ENCODE measurements around the gene DKC1.
A peak's percentile ranks its signal among the peaks of the same experiment; 100 is the strongest.
"Not testable (repeated sequence)": the region's sequence is repeated elsewhere in the genome, so short reads cannot be mapped to it uniquely, and the experiment has no call there.

The DKC1 gene

GRCh38 chrX:154809939-154810665, 47.4 kb downstream of the DKC1 start:
- TF ChIP-seq CTCF (conservative IDR thresholded peaks at IDR 0.05; ENCODE audit: low read length): no peak
- H3K4me3 ChIP-seq (ENCODE audit: low read length): no peak overlapping the region
- DNase-seq (ENCODE audit: low read depth): peak; percentile 20

GRCh38 chrX:154812341-154813101, 49.9 kb downstream of the DKC1 start:
- no peak for DNase-seq (ENCODE audit: low read depth)
- TF ChIP-seq CTCF (conservative IDR thresholded peaks at IDR 0.05; ENCODE audit: low read length): no peak
- no peak overlapping the region for H3K4me3 ChIP-seq (ENCODE audit: low read length)

- no peak for TF ChIP-seq CTCF (conservative IDR thresholded peaks at IDR 0.05; ENCODE audit: low read length)
- no peak overlapping the region for H3K4me3 ChIP-seq (ENCODE audit: low read length)
- DNase-seq (ENCODE audit: low read depth): no peak
Measured at GRCh38 chrX:154813801-154814200, 51.1 kb downstream of the DKC1 start.

- no peak overlapping the region for H3K4me3 ChIP-seq (ENCODE audit: low read length)
- no peak for TF ChIP-seq CTCF (conservative IDR thresholded peaks at IDR 0.05; ENCODE audit: low read length)
- DNase-seq (ENCODE audit: low read depth): no peak
Measured at GRCh38 chrX:154815274-154815818, 52.7 kb downstream of the DKC1 start.

GRCh38 chrX:154816326-154816898, 53.7 kb downstream of the DKC1 start:
- H3K4me3 ChIP-seq (ENCODE audit: low read length); DNase-seq (ENCODE audit: low read depth): not testable (repeated sequence)

GRCh38 chrX:154817048-154817618, 54.5 kb downstream of the DKC1 start:
- H3K4me3 ChIP-seq (ENCODE audit: low read length); DNase-seq (ENCODE audit: low read depth): not testable (repeated sequence)

- DNase-seq (ENCODE audit: low read depth): no peak
- TF ChIP-seq CTCF (conservative IDR thresholded peaks at IDR 0.05; ENCODE audit: low read length): no peak
- no peak overlapping the region for H3K4me3 ChIP-seq (ENCODE audit: low read length)
Measured at GRCh38 chrX:154818916-154819770, 56.5 kb downstream of the DKC1 start.
